ENCODE measurements around the gene TTYH1. TPM values are rescaled to one million over a fixed set of nuclear protein-coding genes. Genes with fewer than 3 reads are reported as not detected.

Gene TTYH1
- total and polyA plus RNA-seq, 2 donors (not counting 3 experiments of a cell fraction or from before 2014, with no cell fraction given), result not detected

DNA sequence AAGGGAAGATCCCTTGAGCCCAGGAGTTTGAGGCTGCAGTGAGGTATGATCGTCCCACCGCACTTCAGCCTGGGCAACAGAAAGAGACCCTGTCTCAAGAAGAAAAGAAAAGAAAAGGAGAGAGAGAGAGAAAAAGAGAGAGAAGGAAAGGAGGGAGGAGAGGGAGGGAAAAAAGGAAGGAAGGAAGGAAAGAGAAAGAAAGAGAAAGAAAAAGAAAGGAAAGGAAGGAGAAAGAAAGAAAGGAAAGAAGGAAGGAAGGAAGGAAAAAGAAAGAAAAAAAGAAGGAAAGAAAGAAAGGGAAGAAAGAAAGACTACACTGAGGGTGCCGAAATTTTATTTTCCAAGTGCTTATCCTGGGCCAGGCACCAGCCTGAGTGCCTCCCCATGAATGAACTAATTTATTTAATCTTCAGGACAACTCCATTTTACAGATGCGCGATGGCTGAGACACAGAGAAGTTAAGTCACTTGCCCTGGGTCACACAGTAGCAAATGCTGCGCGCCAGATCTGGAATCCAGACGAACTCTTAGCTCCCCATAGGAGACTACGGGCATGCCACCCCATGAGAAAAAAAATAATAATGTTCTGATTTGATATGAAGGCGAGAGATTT is 55.1 kb downstream of the TTYH1 start:
- intact Hi-C loops (cut with micrococcal nuclease), result loop anchor here (2.0 kb wide), 1 partner anchor 280 kb away; the partner anchor contains the start of gene TSEN34
- CTCF ChIA-PET, result interaction anchor here (1.0 kb wide), 1 partner anchor 22 kb away, joined by 4 read pairs; the partner anchor contains the start of gene LENG8

More for the DNA sequence above, 55.1 kb downstream of the TTYH1 start:
- TF ChIP-seq, protein P1, sequence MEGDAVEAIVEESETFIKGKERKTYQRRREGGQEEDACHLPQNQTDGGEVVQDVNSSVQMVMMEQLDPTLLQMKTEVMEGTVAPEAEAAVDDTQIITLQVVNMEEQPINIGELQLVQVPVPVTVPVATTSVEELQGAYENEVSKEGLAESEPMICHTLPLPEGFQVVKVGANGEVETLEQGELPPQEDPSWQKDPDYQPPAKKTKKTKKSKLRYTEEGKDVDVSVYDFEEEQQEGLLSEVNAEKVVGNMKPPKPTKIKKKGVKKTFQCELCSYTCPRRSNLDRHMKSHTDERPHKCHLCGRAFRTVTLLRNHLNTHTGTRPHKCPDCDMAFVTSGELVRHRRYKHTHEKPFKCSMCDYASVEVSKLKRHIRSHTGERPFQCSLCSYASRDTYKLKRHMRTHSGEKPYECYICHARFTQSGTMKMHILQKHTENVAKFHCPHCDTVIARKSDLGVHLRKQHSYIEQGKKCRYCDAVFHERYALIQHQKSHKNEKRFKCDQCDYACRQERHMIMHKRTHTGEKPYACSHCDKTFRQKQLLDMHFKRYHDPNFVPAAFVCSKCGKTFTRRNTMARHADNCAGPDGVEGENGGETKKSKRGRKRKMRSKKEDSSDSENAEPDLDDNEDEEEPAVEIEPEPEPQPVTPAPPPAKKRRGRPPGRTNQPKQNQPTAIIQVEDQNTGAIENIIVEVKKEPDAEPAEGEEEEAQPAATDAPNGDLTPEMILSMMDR (IDR thresholded peaks at IDR 0.05; ENCODE audit: extremely low read depth in 1 of 2, insufficient read depth in 1 of 2, low read depth in 1 of 2, low read length in 2 of 2), result no peak
- TF ChIP-seq POLR2A (IDR thresholded peaks at IDR 0.05; ENCODE audit: low read depth, low read length), result no peak
- no peak for TF ChIP-seq GATA2 (IDR thresholded peaks at IDR 0.05; ENCODE audit: insufficient read depth, insufficient read length, low read depth, low read length)
- no peak for TF ChIP-seq POLR2AphosphoS5 (IDR thresholded peaks at IDR 0.05; ENCODE audit: insufficient read depth, low read depth, low read length)
- TF ChIP-seq EZH2 (IDR thresholded peaks at IDR 0.05; ENCODE audit: borderline replicate concordance, low read depth, low read length, severe bottlenecking), result no peak
- no peak for TF ChIP-seq MYC (IDR thresholded peaks at IDR 0.05; ENCODE audit: low read depth, low read length)
- TF ChIP-seq, protein P2, sequence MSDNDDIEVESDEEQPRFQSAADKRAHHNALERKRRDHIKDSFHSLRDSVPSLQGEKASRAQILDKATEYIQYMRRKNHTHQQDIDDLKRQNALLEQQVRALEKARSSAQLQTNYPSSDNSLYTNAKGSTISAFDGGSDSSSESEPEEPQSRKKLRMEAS (IDR thresholded peaks at IDR 0.05; ENCODE audit: insufficient read depth, insufficient read length), result no peak
- TF ChIP-seq FOS (IDR thresholded peaks at IDR 0.05; ENCODE audit: borderline replicate concordance, insufficient read depth, low read length), result no peak
- TF ChIP-seq JUN (IDR thresholded peaks at IDR 0.05; ENCODE audit: borderline replicate concordance, insufficient read depth, insufficient read length, low read depth), result no peak
- dilution Hi-C loops (cut with MboI; ENCODE audit: extremely low pct_ligation_motif_present, low sequenced_read_pairs), result no loop called here
- Histone ChIP-seq H2AFZ (ENCODE audit: low read depth, low read length) (no peak overlapping the region), H3K27me3 (ENCODE audit: control insufficient read depth in 2 of 2, insufficient read depth in 2 of 2, low read length in 2 of 2) (no peaks in the 10 kb centered on the region), H3K4me1 (ENCODE audit: control insufficient read depth, extremely low read depth, insufficient read depth, low read length) (peaks cover 35% of the 10 kb centered on the region), H3K4me3 (replicated peaks in 1 of 3; ENCODE audit: insufficient read depth in 1 of 3, low read depth in 1 of 3, low read length in 3 of 3) (peak overlapping the region in 2 of 3 experiments; percentile 58 to 59), H3K27ac (ENCODE audit: insufficient read depth, low read depth, low read length) (peak overlapping the region; percentile 88), H4K20me1 (replicated peaks; ENCODE audit: control insufficient read depth, extremely low read depth, insufficient read depth, low read length) (no peaks in the 10 kb centered on the region), H3K4me2 (ENCODE audit: insufficient read depth, low read length) (peak overlapping the region; percentile 50), H3K9me3 (replicated peaks; ENCODE audit: control insufficient read depth, insufficient read depth, low read length) (no peaks in the 10 kb centered on the region), H3K36me3 (ENCODE audit: control insufficient read depth in 2 of 2, extremely low read depth in 1 of 2, insufficient read depth in 2 of 2, low read length in 2 of 2) (no peaks in the 10 kb centered on the region), H3K9me1 (replicated peaks; ENCODE audit: control insufficient read depth, extremely low read depth, insufficient read depth, low read length) (no peaks in the 10 kb centered on the region), H3K9ac (replicated peaks; ENCODE audit: extremely low read depth, insufficient read depth, low read length) (peak overlapping the region; percentile 71), H3K79me2 (ENCODE audit: control insufficient read depth, insufficient read depth, low read length) (peaks cover 1% of the 10 kb centered on the region)
- POLR2A ChIA-PET, result no interaction called here
- FAIRE-seq (peak; percentile 46), DNase-seq (ENCODE audit: low read depth, low spot score) (no peak)
- TSS peak; percentile 74 for BruUV-seq (replicated peaks)
